ENCODE results near the gene AXIN1. TPM values are rescaled to one million over a fixed set of nuclear protein-coding genes. Genes with fewer than 3 reads are reported as not detected.

AXIN1 gene
- total and polyA plus RNA-seq, 2 of the 8 experiments (the other 6 are each of a cell fraction or from before 2014, with no cell fraction given), result 12.5 to 41.9 TPM

- TF ChIP-seq HDAC2 (IDR thresholded peaks at IDR 0.05; ENCODE audit: borderline replicate concordance in 1 of 2, low read depth in 2 of 2, low read length in 2 of 2), result no peak
- TF ChIP-seq CEBPB (IDR thresholded peaks at IDR 0.05; ENCODE audit: low read depth, low read length), result no peak
- TF ChIP-seq ZNF274 (IDR thresholded peaks at IDR 0.05; ENCODE audit: borderline replicate concordance, extremely low read depth, low read length), result no peak
- TF ChIP-seq YY1 (IDR thresholded peaks at IDR 0.05; ENCODE audit: low read depth, low read length), result no peak
- no peak for TF ChIP-seq POU5F1 (IDR thresholded peaks at IDR 0.05; ENCODE audit: low read depth, low read length)
- no peak for TF ChIP-seq BCL11A (IDR thresholded peaks at IDR 0.05; ENCODE audit: low read depth in 2 of 2, low read length in 2 of 2)
- no peak for TF ChIP-seq TCF12 (IDR thresholded peaks at IDR 0.05; ENCODE audit: low read depth, low read length)
- no peak for TF ChIP-seq BRCA1 (IDR thresholded peaks at IDR 0.05; ENCODE audit: low read depth, low read length)
These were observed 15.1 kb downstream of the AXIN1 start (continued) for GRCh38 chr16:337437-337836.
